Cardiac septum (tissue), 1 donor: ENCODE results near the gene DGKA. TPM values are rescaled to one million over a fixed set of nuclear protein-coding genes. Genes with fewer than 3 reads are reported as not detected.
"Not testable (repeated sequence)": the region's sequence is repeated elsewhere in the genome, so short reads cannot be mapped to it uniquely, and the experiment has no call there.

ENCODE experiments used
- DNase-seq: peaks from one replicate; pipeline ENCODE4 v3.0.0-alpha.2; 2020; ENCODE audit warnings: low spot score
- intact Hi-C: fragments of 100-400 bp; cut with DNase I; formaldehyde crosslinking; loops from one replicate; pipeline ENCODE4 v1.14.0; 2022
- total RNA-seq: library from RNA; stranded (reverse); fragmentation: NEBNext Ultra II Directional; extraction: Animal tissue kit (Norgen Biotek cat#: 25700); gene quantifications from one replicate; pipeline ENCODE4 v1.2.1, GENCODE V29; 2021
- donor health status: DM: no; HTN: no; CAD: no.

The DGKA gene
- total RNA-seq, 1 donor from 2014 or later = 9.7 TPM

- no peak for DNase-seq
- intact Hi-C loops = no loop called here
Measured at GRCh38 chr12:55963760-55964159, 32.8 kb downstream of the DGKA start.

- intact Hi-C loops = no loop called here
- DNase-seq = no peak
Measured at GRCh38 chr12:55965240-55965639, 34.3 kb downstream of the DGKA start.

GRCh38 chr12:55965941-55966407, 35.0 kb downstream of the DGKA start, which contains the start of gene PMEL:
PMEL (minus strand) TSS chr12:55966042; CDS start chr12:55966011, 31 bp downstream.
- DNase-seq = no peak
- intact Hi-C loops = no loop called here

GRCh38 chr12:55966408-55967281, 35.7 kb downstream of the DGKA start, which contains the start of gene CDK2:
CDK2 (plus strand) TSS chr12:55966830; CDS start chr12:55967009, 179 bp downstream.
- DNase-seq = peak; percentile 96
- intact Hi-C loops = no loop called here

GRCh38 chr12:55969356-55969755, 38.4 kb downstream of the DGKA start:
- intact Hi-C loops = no loop called here
- DNase-seq = no peak

GRCh38 chr12:55970775-55971174, 39.8 kb downstream of the DGKA start:
- DNase-seq = no peak
- intact Hi-C loops = loop anchor here (5.0 kb wide), 1 partner anchor 43 kb away; the partner anchor contains the start of gene PYM1

GRCh38 chr12:55972042-55972441, 41.1 kb downstream of the DGKA start:
- intact Hi-C loops = loop anchor here (5.0 kb wide), 1 partner anchor 45 kb away; the partner anchor contains the start of gene PYM1
- no peak for DNase-seq

GRCh38 chr12:55972456-55972855, 41.5 kb downstream of the DGKA start:
- intact Hi-C loops = loop anchor here (5.0 kb wide), 1 partner anchor 45 kb away; the partner anchor contains the start of gene PYM1

GRCh38 chr12:55972911-55973598, 42.1 kb downstream of the DGKA start:
- DNase-seq = no peak
- intact Hi-C loops = loop anchor here (5.0 kb wide), 1 partner anchor 46 kb away; the partner anchor contains the start of gene PYM1

More at GRCh38 chr12:55972456-55972855, 41.5 kb downstream of the DGKA start:
- no peak for DNase-seq

- intact Hi-C loops = loop anchor here (5.0 kb wide), 1 partner anchor 46 kb away; the partner anchor contains the start of gene PYM1
- peak; percentile 99 for DNase-seq
Measured at GRCh38 chr12:55973599-55974307, 42.8 kb downstream of the DGKA start, which contains the start of gene RAB5B. RAB5B (plus strand) TSS chr12:55974078; CDS start chr12:55986961, 12,883 bp downstream.

- no peak for DNase-seq
- intact Hi-C loops = loop anchor here (5.0 kb wide), 1 partner anchor 47 kb away; the partner anchor contains the start of gene PYM1
Measured at GRCh38 chr12:55974308-55974730, 43.4 kb downstream of the DGKA start.

- intact Hi-C loops = no loop called here
- DNase-seq = no peak
Measured at GRCh38 chr12:55978393-55978792, 47.4 kb downstream of the DGKA start.

GRCh38 chr12:55979069-55979468, 48.1 kb downstream of the DGKA start:
- intact Hi-C loops = no loop called here
- DNase-seq = no peak

- intact Hi-C loops, DNase-seq: not testable (repeated sequence)
Measured at GRCh38 chr12:55981882-55982281, 50.9 kb downstream of the DGKA start.

GRCh38 chr12:55982319-55982936, 51.5 kb downstream of the DGKA start:
- intact Hi-C loops = no loop called here
- no peak for DNase-seq

- no peak for DNase-seq
- intact Hi-C loops = no loop called here
Measured at GRCh38 chr12:55983232-55983842, 52.4 kb downstream of the DGKA start.

- intact Hi-C loops = no loop called here
- DNase-seq = no peak
Measured at GRCh38 chr12:55984861-55985260, 53.9 kb downstream of the DGKA start.

GRCh38 chr12:55985341-55985740, 54.4 kb downstream of the DGKA start:
- DNase-seq = no peak
- intact Hi-C loops = no loop called here
